HEK293T (cell line): ENCODE measurements around the gene MSMO1.

Experiments
- CTBP1 ChIP-seq: fragments of 450-650 bp; IDR thresholded peaks from 2 replicates; pipeline ENCODE4 v1.6.1; 2016; ENCODE audit warnings: borderline replicate concordance
- FOXA1 ChIP-seq: fragments of 450-650 bp; IDR thresholded peaks from 2 replicates; pipeline ENCODE4 v1.6.1; 2016; ENCODE audit warnings: mild to moderate bottlenecking
- FOXM1 ChIP-seq: fragments of 450-650 bp; IDR thresholded peaks from 2 replicates; pipeline ENCODE4 v1.6.1; 2017; ENCODE audit warnings: mild to moderate bottlenecking, borderline replicate concordance
- HDGF ChIP-seq: fragments of 450-650 bp; IDR thresholded peaks from 2 replicates; pipeline ENCODE4 v1.6.1; 2017; ENCODE audit warnings: antibody characterized with exemption, borderline replicate concordance
- SP1 ChIP-seq: fragments of 450-650 bp; IDR thresholded peaks from 2 replicates; pipeline ENCODE4 v1.6.1; 2017
- SUZ12 ChIP-seq: fragments of 450-650 bp; IDR thresholded peaks from 2 replicates; pipeline ENCODE4 v1.6.1; 2016; ENCODE audit warnings: mild to moderate bottlenecking
- ZNF384 ChIP-seq: fragments of 450-650 bp; IDR thresholded peaks from 2 replicates; pipeline ENCODE4 v1.6.1; 2016

GRCh38 chr4:165384186-165384585, 56.7 kb downstream of the MSMO1 start:
- TF ChIP-seq SUZ12 (no peak), FOXM1 (no peak), ZNF384 (no peak), SP1 (no peak), CTBP1 (no peak), HDGF (no peak), FOXA1 (no peak)
